Activated B cell treated with CpG ODN at 0.5 μM for 24 hours (primary cell): ENCODE measurements around the gene MTHFD1. TPM values are rescaled to one million over a fixed set of nuclear protein-coding genes. Genes with fewer than 3 reads are reported as not detected.

Source experiments
- ATAC-seq: fragments of 200-7000 bp; cut with Tn5 transposase; one replicate; pipeline ENCODE4 v1.10.0; 2021; ENCODE audit warnings: low read depth, mild to moderate bottlenecking, moderate library complexity
- CTCF ChIA-PET: fragments of 350-600 bp; sonication (Branson Sonifier 250); formaldehyde crosslinking; loops from one replicate; lab custom pipeline; 2021; ENCODE audit warnings: antibody characterized with exemption; lab: Charles Lee
- POLR2A ChIA-PET: fragments of 350-600 bp; sonication (Branson Sonifier 250); formaldehyde crosslinking; loops from one replicate; lab custom pipeline; 2021; ENCODE audit warnings: antibody characterized with exemption; lab: Charles Lee
- DNase-seq: peaks from one replicate; pipeline ENCODE4 v3.0.0; 2022
- H3K27ac Mint-ChIP-seq: one replicate; pipeline ENCODE4 v1.8.0; 2020; ENCODE audit warnings: mixed read lengths
- H3K27me3 Mint-ChIP-seq: one replicate; pipeline ENCODE4 v1.8.0; 2021; ENCODE audit warnings: mixed read lengths
- H3K36me3 Mint-ChIP-seq: one replicate; pipeline ENCODE4 v1.8.0; 2021; ENCODE audit warnings: low read depth, mixed read lengths
- H3K4me1 Mint-ChIP-seq: one replicate; pipeline ENCODE4 v1.8.0; 2021; ENCODE audit warnings: mixed read lengths
- H3K4me3 Mint-ChIP-seq: one replicate; pipeline ENCODE4 v1.8.0; 2020; ENCODE audit warnings: mild to moderate bottlenecking, mixed read lengths
- H3K9me3 Mint-ChIP-seq: one replicate; pipeline ENCODE4 v1.8.0; 2020; ENCODE audit warnings: mixed read lengths
- CTCF ChIP-seq: fragments of 200-600 bp; IDR thresholded peaks from one replicate; pipeline ENCODE4 v1.8.0; 2022; ENCODE audit warnings: antibody characterized with exemption, mild to moderate bottlenecking
- intact Hi-C: fragments of 100-400 bp; cut with micrococcal nuclease; formaldehyde crosslinking; loops from one replicate; pipeline ENCODE4 v1.15.1; 2024
- total RNA-seq: library from RNA; stranded (reverse); gene quantifications from 2 replicates; pipeline ENCODE4 v1.2.3, GENCODE V29; 2022

The MTHFD1 gene
- total RNA-seq, 1 donor from 2014 or later = 98.4 TPM

- TF ChIP-seq CTCF = no peak
- Mint-ChIP-seq H3K4me3 (no peak overlapping the region), H3K4me1 (no peaks in the 10 kb centered on the region), H3K9me3 (no peaks in the 10 kb centered on the region), H3K27ac (no peak overlapping the region), H3K36me3 (peaks cover 82% of the 10 kb centered on the region), H3K27me3 (no peaks in the 10 kb centered on the region)
- no peak for ATAC-seq
- intact Hi-C loops = no loop called here
- no peak for DNase-seq
- ChIA-PET POLR2A (no interaction called here), CTCF (interaction anchor here (2.6 kb wide), 1 partner anchor 14 kb away, joined by 9 read pairs; no protein-coding TSS in a partner anchor)
Measured at GRCh38 chr14:64416348-64416932, 28.3 kb downstream of the MTHFD1 start.

- CTCF ChIA-PET = interaction anchor here (2.6 kb wide), 1 partner anchor 13 kb away, joined by 9 read pairs; no protein-coding TSS in a partner anchor
- DNase-seq (no peak), ATAC-seq (no peak)
- TF ChIP-seq CTCF = no peak
- no peaks in the 10 kb centered on the region for H3K9me3 Mint-ChIP-seq
- H3K27ac Mint-ChIP-seq = no peak overlapping the region
- intact Hi-C loops = no loop called here
- H3K27me3 Mint-ChIP-seq = no peaks in the 10 kb centered on the region
- H3K36me3 Mint-ChIP-seq = peaks cover 80% of the 10 kb centered on the region
- no peaks in the 10 kb centered on the region for H3K4me1 Mint-ChIP-seq
- H3K4me3 Mint-ChIP-seq = no peak overlapping the region
- POLR2A ChIA-PET = no interaction called here
Measured at GRCh38 chr14:64417055-64417770, 29.1 kb downstream of the MTHFD1 start.

- TF ChIP-seq CTCF = no peak
Measured at GRCh38 chr14:64417771-64418125, 29.6 kb downstream of the MTHFD1 start.

GRCh38 chr14:64419003-64419402 lies 30.9 kb downstream of the MTHFD1 start:
- no peaks in the 10 kb centered on the region for H3K4me1 Mint-ChIP-seq
- H3K27me3 Mint-ChIP-seq = no peaks in the 10 kb centered on the region
- intact Hi-C loops = no loop called here
- no peak for DNase-seq
- peaks cover 81% of the 10 kb centered on the region for H3K36me3 Mint-ChIP-seq
- ChIA-PET CTCF (no interaction called here), POLR2A (no interaction called here)
- ATAC-seq = no peak
- H3K27ac Mint-ChIP-seq = no peak overlapping the region
- TF ChIP-seq CTCF = no peak
- no peaks in the 10 kb centered on the region for H3K9me3 Mint-ChIP-seq
- no peak overlapping the region for H3K4me3 Mint-ChIP-seq

More at GRCh38 chr14:64417771-64418125, 29.6 kb downstream of the MTHFD1 start:
- Mint-ChIP-seq H3K27ac (no peak overlapping the region), H3K4me3 (no peak overlapping the region), H3K4me1 (no peaks in the 10 kb centered on the region), H3K27me3 (no peaks in the 10 kb centered on the region), H3K9me3 (no peaks in the 10 kb centered on the region), H3K36me3 (peaks cover 81% of the 10 kb centered on the region)
- ChIA-PET POLR2A (no interaction called here), CTCF (interaction anchor here (2.6 kb wide), 1 partner anchor 12 kb away, joined by 9 read pairs; no protein-coding TSS in a partner anchor)
- intact Hi-C loops = no loop called here
- ATAC-seq (no peak), DNase-seq (no peak)

GRCh38 chr14:64421166-64421565 lies 33.0 kb downstream of the MTHFD1 start:
- ChIA-PET CTCF (interaction anchor here (0.9 to 1.9 kb wide), 3 partner anchors 9 to 77 kb away, joined by 3 to 6 read pairs (median 4); no protein-coding TSS in a partner anchor), POLR2A (no interaction called here)
- H3K4me1 Mint-ChIP-seq = no peaks in the 10 kb centered on the region
- ATAC-seq (no peak), DNase-seq (no peak)
- no peaks in the 10 kb centered on the region for H3K9me3 Mint-ChIP-seq
- H3K27ac Mint-ChIP-seq = no peak overlapping the region
- H3K4me3 Mint-ChIP-seq = no peak overlapping the region
- intact Hi-C loops = no loop called here
- H3K36me3 Mint-ChIP-seq = peaks cover 85% of the 10 kb centered on the region
- no peaks in the 10 kb centered on the region for H3K27me3 Mint-ChIP-seq
- TF ChIP-seq CTCF = no peak
